Fibroblast of skin of right biceps (primary cell): ENCODE results near the gene CHRNE.

Source experiments
- DNase-seq: peaks from one replicate; pipeline ENCODE4 v3.0.0-alpha.2; 2013

Gene CHRNE

GRCh38 chr17:4901648-4902344 is 1.1 kb downstream of the CHRNE start:
- no peak for DNase-seq

GRCh38 chr17:4901108-4901647 is 1.7 kb downstream of the CHRNE start:
- no peak for DNase-seq

- DNase-seq = peak; percentile 34
Observed at GRCh38 chr17:4900231-4901107, 2.4 kb downstream of the CHRNE start.

DNA sequence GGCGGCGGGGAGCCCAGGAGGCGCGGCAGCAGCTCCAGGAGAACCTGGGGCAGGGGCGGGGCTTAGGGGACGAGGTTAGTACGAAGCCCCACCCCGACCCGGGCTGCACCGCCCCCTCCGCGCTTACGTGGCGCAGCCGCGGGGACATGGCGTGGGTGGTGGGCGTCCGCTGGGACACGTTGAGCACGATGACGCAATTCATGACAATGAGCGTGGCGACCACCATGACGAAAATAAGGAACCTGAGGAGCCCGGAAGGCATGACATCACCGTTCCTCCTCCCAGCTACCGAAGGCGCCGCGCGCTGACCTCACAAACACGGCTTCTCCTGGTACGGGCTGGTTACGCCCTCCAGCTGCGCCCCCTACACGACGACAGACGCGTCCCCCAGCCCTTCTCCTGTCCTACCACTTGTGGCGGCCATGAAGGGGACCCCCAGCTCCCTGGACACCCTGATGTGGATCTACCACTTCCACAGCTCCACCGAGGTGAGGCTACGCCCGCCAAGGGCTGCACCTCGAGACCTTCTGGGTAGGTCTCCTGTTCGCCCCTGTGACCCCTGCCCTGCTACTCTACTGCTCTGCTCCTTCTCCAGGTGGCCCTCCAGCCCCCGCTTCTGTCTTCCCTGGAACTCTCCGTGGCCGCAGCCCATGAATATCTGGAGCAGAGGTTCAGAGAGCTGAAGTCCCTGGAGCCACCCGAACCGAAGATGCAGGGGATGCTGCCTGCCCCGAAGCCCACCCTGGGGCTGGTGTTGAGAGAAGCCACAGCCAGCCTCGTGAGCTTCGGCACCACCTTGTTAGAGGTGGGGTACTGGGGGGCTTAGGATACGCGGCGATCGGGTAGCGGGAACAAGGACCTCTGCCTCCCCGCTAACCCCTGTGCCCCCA is 3.3 kb downstream of the CHRNE start, which contains the start of gene C17orf107:
C17orf107 (plus strand) TSS at position 196 of the 890 bp plus-strand sequence; CDS start at position 423, 227 bp downstream.
- peak; percentile 83 for DNase-seq

DNA sequence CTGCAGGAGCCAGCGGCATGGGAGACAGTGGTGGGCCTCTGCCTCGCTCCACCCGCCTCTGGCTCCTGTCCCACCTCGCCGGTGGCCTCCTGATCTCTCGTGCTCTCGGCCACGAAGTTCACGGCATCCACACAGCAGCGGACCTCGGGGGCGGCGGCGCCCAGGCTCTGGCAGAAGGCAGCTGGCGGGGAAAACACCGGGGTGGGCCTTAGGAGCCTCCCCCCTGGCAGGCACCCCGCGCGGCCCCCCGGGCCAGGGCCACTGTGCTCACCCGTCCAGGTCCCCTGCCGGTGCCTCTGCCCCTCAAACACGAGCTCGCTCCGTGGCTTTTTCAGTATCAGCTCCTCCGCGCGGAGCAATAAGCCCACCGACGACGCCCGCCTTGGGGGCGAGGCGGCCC is 4.0 kb downstream of the CHRNE start:
- DNase-seq = no peak

GRCh38 chr17:4898351-4898750 is 4.5 kb downstream of the CHRNE start:
- no peak for DNase-seq

DNA sequence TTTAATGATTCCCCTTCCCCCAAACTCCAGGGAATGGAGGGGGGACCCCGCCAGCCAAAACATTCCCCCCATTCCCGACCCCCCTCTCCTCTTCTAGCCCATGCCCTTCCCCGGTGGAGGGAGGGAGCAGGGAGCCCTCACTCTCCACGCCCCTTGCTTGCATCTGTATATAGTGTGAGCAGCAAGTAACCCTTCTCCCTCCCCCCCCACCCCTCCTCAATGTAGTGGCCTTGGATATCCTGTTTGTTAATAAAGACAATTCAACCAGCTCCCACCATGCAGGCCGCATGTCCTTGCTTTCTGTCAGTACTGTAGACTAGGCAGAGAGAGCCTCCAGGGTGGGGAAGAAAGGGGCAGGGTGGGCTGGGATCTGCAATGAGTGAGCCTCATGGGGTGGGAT is 5.1 kb downstream of the CHRNE start:
- DNase-seq = no peak

DNA sequence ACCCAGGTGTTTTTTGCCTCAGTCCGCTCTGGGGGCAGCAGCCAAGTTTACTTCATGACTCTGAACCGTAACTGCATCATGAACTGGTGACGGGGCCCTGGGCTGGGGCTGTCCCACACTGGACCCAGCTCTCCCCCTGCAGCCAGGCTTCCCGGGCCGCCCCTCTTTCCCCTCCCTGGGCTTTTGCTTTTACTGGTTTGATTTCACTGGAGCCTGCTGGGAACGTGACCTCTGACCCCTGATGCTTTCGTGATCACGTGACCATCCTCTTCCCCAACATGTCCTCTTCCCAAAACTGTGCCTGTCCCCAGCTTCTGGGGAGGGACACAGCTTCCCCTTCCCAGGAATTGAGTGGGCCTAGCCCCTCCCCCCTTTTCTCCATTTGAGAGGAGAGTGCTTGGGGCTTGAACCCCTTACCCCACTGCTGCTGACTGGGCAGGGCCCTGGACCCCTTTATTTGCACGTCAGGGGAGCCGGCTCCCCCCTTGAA is 5.7 kb downstream of the CHRNE start:
- DNase-seq = no peak

- DNase-seq = no peak
Observed at GRCh38 chr17:4896332-4897197, 6.3 kb downstream of the CHRNE start.

- DNase-seq = no peak
Observed at GRCh38 chr17:4895657-4896331, 7.1 kb downstream of the CHRNE start.

GRCh38 chr17:4895121-4895520 is 7.8 kb downstream of the CHRNE start:
- DNase-seq = no peak

DNA sequence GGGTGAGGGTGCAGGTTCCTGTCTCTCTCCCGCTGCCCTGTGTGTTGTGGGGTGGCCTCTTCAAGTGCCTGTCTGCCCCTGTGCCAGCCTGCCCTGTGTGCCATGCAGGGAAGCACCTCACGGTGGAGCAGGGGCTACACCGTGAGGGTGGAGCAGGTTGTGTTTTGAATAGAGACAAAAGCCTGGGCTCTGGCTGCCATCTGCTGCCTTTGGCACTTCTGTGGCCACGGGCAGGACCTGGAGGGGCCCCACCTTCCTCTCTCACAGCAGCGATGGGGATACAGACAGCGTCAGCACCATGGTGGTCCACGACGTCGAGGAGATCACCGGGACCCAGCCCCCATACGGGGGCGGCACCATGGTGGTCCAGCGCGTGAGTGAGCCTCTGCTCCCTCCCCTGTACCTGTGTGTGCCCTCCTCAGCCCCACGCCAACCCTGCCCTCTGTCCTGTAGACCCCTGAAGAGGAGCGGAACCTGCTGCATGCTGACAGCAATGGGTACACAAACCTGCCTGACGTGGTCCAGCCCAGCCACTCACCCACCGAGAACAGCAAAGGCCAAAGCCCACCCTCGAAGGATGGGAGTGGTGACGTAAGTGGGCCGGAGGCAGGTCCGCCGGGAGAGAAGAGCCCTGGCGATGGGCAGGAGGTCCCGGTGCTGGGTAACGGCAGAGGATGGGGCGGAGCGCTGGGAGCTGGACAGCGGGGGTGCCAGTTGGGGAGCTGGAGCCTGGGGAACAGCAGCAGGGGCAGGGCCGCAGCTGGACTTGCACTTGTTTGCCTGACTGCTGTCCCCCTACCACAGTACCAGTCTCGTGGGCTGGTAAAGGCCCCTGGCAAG is 9.0 kb downstream of the CHRNE start:
- no peak for DNase-seq

DNA sequence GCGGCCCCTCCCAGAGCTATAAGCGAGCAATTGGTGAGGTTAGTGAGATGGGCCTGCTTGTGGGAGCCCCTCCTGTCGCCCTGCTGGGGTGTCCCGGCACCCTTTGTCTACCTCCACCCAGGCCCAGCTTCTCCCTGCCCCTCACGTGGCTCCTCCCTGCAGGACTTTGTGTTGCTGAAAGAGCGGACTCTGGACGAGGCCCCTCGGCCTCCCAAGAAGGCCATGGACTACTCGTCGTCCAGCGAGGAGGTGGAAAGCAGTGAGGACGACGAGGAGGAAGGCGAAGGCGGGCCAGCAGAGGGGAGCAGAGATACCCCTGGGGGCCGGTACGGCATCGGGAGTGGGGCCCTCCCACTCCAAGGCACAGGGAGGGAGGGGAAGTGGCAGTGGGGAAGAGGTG is 9.6 kb downstream of the CHRNE start:
- DNase-seq = no peak

- DNase-seq = no peak
Observed at GRCh38 chr17:4892499-4893221, 10.2 kb downstream of the CHRNE start.

DNA sequence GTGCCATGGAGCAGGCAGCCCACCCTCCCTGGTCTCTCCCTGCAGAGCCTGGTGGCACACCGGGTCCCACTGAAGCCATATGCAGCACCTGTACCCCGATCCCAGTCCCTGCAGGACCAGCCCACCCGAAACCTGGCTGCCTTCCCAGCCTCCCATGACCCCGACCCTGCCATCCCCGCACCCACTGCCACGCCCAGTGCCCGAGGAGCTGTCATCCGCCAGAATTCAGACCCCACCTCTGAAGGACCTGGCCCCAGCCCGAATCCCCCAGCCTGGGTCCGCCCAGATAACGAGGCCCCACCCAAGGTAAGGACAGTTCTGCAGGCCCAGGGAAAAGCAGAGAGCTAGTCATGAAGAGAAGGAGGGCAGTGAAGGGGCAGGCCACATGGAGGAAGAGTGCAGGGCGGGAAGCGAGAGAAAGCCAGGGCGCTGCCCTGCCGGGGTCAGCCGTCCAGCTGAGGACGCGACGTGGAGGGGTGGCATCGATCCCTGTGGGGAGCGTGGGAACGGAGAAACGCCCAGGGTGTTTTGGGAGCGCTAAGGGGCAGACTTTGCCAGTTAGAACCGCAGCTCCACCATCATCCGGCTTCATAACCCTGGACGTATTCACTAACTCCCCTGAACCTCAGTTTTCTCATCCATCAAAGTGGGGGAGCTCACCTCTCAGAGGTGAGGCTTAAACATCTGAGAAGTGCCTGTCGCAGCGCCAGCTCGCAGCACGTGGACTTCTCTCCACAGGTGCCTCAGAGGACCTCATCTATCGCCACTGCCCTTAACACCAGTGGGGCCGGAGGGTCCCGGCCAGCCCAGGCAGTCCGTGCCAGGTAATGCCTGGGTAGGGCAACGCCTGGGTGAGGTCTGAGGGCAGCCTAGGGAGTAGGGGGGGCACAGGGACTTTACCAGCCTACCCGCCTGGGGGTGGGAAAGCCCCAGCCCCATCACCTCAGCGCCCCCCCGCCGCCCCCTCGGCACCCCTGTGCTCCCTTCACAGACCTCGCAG is 11.2 kb downstream of the CHRNE start:
- DNase-seq = no peak

DNA sequence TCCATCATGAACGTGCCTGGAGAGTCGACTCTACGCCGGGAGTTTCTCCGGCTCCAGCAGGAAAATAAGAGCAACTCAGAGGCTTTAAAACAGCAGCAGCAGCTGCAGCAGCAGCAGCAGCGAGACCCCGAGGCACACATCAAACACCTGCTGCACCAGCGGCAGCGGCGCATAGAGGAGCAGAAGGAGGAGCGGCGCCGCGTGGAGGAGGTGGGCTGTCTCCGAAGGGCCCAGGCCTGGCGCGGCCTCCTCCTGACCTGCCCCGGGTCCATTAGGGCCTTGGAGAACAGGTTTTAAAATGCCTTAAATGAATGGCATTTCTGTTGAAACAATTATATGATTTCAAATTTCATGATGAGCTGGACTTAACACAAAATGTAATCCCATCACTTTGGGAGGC is 15.3 kb downstream of the CHRNE start:
- no peak for DNase-seq

DNA sequence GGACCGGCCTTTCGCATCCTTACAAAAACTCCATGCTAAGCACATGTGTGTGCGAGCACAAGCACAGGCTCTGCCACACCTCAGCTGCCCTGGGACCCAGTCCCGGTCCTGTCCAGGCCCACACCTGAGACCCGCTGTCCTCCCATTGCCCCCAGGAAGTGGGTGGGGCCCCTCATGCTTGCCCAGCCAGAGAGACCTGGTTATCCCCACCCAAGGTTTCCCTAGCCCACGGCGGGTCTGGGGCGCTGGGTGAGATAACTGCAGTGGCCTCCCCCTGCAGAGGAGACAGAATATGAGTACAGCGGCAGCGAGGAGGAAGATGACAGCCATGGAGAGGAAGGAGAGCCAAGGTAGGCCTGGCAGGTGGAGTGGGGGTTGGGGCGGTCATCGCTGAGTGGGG is 16.1 kb downstream of the CHRNE start:
- DNase-seq = no peak

DNA sequence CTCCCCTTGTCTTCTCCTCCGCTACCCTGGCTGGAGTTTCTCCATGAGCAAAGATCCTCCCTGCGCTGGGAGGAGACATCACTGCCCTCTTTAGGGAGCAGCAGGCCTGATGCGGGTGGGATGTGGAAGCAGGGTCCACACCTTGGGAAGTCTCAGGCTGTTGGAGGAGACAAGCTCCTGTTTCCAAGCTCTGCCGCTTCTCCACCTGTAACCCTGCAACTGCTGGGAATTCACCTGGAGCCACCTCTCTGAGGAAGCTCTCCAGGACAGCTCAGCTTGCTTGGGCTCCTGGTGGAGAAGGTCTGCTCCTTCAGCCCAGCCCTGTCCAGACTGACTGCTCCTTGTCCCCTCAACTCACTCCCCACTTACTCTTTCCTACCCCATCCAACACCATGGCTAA is 18.4 kb downstream of the CHRNE start:
- DNase-seq = no peak
